Measurements from ENCODE around the gene CCDC92B.
A peak's percentile ranks its signal among the peaks of the same experiment; 100 is the strongest.

Gene CCDC92B

GRCh38 chr17:2797637-2798036 lies 48.2 kb upstream of the CCDC92B start:
- Histone ChIP-seq H3K79me2 (ENCODE audit: control insufficient read depth, low read length) (no peaks in the 10 kb centered on the region), H3F3A (ENCODE audit: control insufficient read depth, insufficient read depth) (no peaks in the 10 kb centered on the region), H3K9me2 (replicated peaks; ENCODE audit: control insufficient read depth, low read length) (no peaks in the 10 kb centered on the region), H3K4me3 (ENCODE audit: low read length) (no peak overlapping the region), H3K9me3 (ENCODE audit: control insufficient read depth, insufficient read depth, low read length) (no peaks in the 10 kb centered on the region), H4K20me1 (ENCODE audit: control insufficient read depth, insufficient read depth, low read depth, low read length) (no peaks in the 10 kb centered on the region), H3K27ac (ENCODE audit: low read depth, low read length) (no peak overlapping the region), H3K36me3 (ENCODE audit: control insufficient read depth, low read length) (no peaks in the 10 kb centered on the region), H3K27me3 (ENCODE audit: control insufficient read depth, low read length) (peaks cover 41% of the 10 kb centered on the region), H3K4me2 (ENCODE audit: low read length) (no peak overlapping the region), H3K4me1 (ENCODE audit: control insufficient read depth, low read length) (peaks cover 14% of the 10 kb centered on the region)
- TF ChIP-seq EZH2phosphoT487 (IDR thresholded peaks at IDR 0.05; ENCODE audit: borderline replicate concordance, low read length) (no peak), CTCF (IDR thresholded peaks at IDR 0.05; ENCODE audit: low read depth, low read length, poor library complexity, severe bottlenecking) (no peak)

- Histone ChIP-seq H3K79me2 (ENCODE audit: control insufficient read depth, low read length) (no peaks in the 10 kb centered on the region), H3K9me3 (ENCODE audit: control insufficient read depth, insufficient read depth, low read length) (no peaks in the 10 kb centered on the region), H3K27me3 (ENCODE audit: control insufficient read depth, low read length) (peaks cover 41% of the 10 kb centered on the region), H3K4me3 (ENCODE audit: low read length) (no peak overlapping the region), H3K9me2 (replicated peaks; ENCODE audit: control insufficient read depth, low read length) (no peaks in the 10 kb centered on the region), H3K36me3 (ENCODE audit: control insufficient read depth, low read length) (no peaks in the 10 kb centered on the region), H3K4me2 (ENCODE audit: low read length) (no peak overlapping the region), H3K27ac (ENCODE audit: low read depth, low read length) (no peak overlapping the region), H4K20me1 (ENCODE audit: control insufficient read depth, insufficient read depth, low read depth, low read length) (no peaks in the 10 kb centered on the region), H3K4me1 (ENCODE audit: control insufficient read depth, low read length) (peaks cover 15% of the 10 kb centered on the region), H3F3A (ENCODE audit: control insufficient read depth, insufficient read depth) (no peaks in the 10 kb centered on the region)
- TF ChIP-seq CTCF (IDR thresholded peaks at IDR 0.05; ENCODE audit: low read depth, low read length, poor library complexity, severe bottlenecking): no peak
- no peak for TF ChIP-seq EZH2phosphoT487 (IDR thresholded peaks at IDR 0.05; ENCODE audit: borderline replicate concordance, low read length)
These were observed 47.8 kb upstream of the CCDC92B start for GRCh38 chr17:2797226-2797625.

GRCh38 chr17:2796164-2797125 lies 47.0 kb upstream of the CCDC92B start, which contains the start of gene RAP1GAP2:
Gene RAP1GAP2, plus strand, starts transcription at chr17:2796438. Its CDS starts 90 bp downstream, at chr17:2796528.
- Histone ChIP-seq H3K4me3 (ENCODE audit: low read length) (no peak within 1 kb of the TSS), H3K9me2 (replicated peaks; ENCODE audit: control insufficient read depth, low read length) (no peaks in the 10 kb centered on the region), H3K27ac (ENCODE audit: low read depth, low read length) (no peak within 1 kb of the TSS), H3K4me2 (ENCODE audit: low read length) (peak within 1 kb of the TSS; percentile 1; the same call in 1 of the 2 replicates), H3K79me2 (ENCODE audit: control insufficient read depth, low read length) (no peaks in the 10 kb centered on the region), H3K4me1 (ENCODE audit: control insufficient read depth, low read length) (peaks cover 22% of the 10 kb centered on the region), H4K20me1 (ENCODE audit: control insufficient read depth, insufficient read depth, low read depth, low read length) (no peaks in the 10 kb centered on the region), H3K36me3 (ENCODE audit: control insufficient read depth, low read length) (no peaks in the 10 kb centered on the region), H3F3A (ENCODE audit: control insufficient read depth, insufficient read depth) (no peaks in the 10 kb centered on the region), H3K27me3 (ENCODE audit: control insufficient read depth, low read length) (peaks cover 43% of the 10 kb centered on the region), H3K9me3 (ENCODE audit: control insufficient read depth, insufficient read depth, low read length) (no peaks in the 10 kb centered on the region)
- TF ChIP-seq CTCF (IDR thresholded peaks at IDR 0.05; ENCODE audit: low read depth, low read length, poor library complexity, severe bottlenecking) (no peak), EZH2phosphoT487 (IDR thresholded peaks at IDR 0.05; ENCODE audit: borderline replicate concordance, low read length) (no peak)

All from DOHH2 (cell line).